KMS-11 (cell line): ENCODE results near the gene NACC1.

Experiments used
- H2AFZ ChIP-seq: fragments of 200-600 bp; sonication (generic); 2 replicates; pipeline ENCODE4 v1.6.1; 2016; ENCODE audit warnings: antibody characterized with exemption, mixed run types, low read depth
- H3K27ac ChIP-seq: fragments of 200-600 bp; sonication (generic); 2 replicates; pipeline ENCODE4 v1.6.1; 2016; ENCODE audit warnings: mild to moderate bottlenecking, mixed run types
- H3K27me3 ChIP-seq: fragments of 200-600 bp; sonication (generic); 2 replicates; pipeline ENCODE4 v1.6.1; 2017; ENCODE audit warnings: mild to moderate bottlenecking, low read depth, mixed run types, moderate library complexity; ENCODE audit not compliant: insufficient read depth
- H3K36me3 ChIP-seq: fragments of 200-600 bp; sonication (generic); 2 replicates; pipeline ENCODE4 v1.6.1; 2017; ENCODE audit warnings: mild to moderate bottlenecking, mixed run types; ENCODE audit not compliant: insufficient read depth
- H3K4me1 ChIP-seq: fragments of 200-600 bp; sonication (generic); 2 replicates; pipeline ENCODE4 v1.6.1; 2016; ENCODE audit warnings: mild to moderate bottlenecking, low read depth, mixed run types; ENCODE audit not compliant: poor library complexity, severe bottlenecking
- H3K4me2 ChIP-seq: fragments of 200-600 bp; sonication (generic); 2 replicates; pipeline ENCODE4 v1.7.0; 2016; ENCODE audit warnings: mild to moderate bottlenecking, mixed run types
- H3K4me3 ChIP-seq: fragments of 200-600 bp; sonication (generic); IDR thresholded peaks from 2 replicates; pipeline ENCODE4 v1.6.1; 2017; ENCODE audit warnings: low read depth, low read length, mixed read lengths; ENCODE audit not compliant: insufficient read depth
- H3K79me2 ChIP-seq: fragments of 200-600 bp; sonication (generic); 2 replicates; pipeline ENCODE4 v1.6.1; 2016; ENCODE audit warnings: low read depth, mixed run types; ENCODE audit not compliant: insufficient read depth
- H3K9ac ChIP-seq: fragments of 200-600 bp; sonication (generic); 2 replicates; pipeline ENCODE4 v1.6.1; 2016; ENCODE audit warnings: mild to moderate bottlenecking, mixed run types
- H4K20me1 ChIP-seq: fragments of 200-600 bp; sonication (generic); 2 replicates; pipeline ENCODE4 v1.6.1; 2016; ENCODE audit warnings: mild to moderate bottlenecking, mixed run types; ENCODE audit not compliant: insufficient read depth
- TF ChIP-seq, protein P1 (sequence below): fragments of 200-600 bp; sonication (generic); conservative IDR thresholded peaks from 2 replicates; pipeline ENCODE4 v1.6.1; 2017; ENCODE audit warnings: low read depth, mild to moderate bottlenecking, antibody characterized with exemption, low read length, moderate library complexity, mixed read lengths

NACC1 gene

DNA sequence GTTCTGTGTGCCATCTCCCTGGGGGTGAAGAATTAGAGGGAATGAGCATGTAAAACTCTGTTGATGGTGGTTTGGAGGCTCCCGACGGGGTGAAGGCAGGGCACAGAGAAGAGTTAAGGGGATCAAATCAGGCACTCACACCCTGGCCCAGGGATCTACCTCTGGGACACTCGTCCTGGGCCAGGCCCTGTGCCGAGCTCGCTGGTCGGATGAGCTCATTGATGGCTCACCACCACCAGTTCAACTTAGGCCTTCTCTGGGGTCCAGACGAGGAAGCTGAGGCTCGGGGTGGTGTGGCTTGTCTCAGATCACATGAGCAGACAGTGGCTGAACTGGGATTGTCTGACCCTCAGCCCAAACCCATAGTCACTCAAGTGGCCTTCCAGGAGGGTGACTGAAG is 1.6 kb downstream of the NACC1 start:
- Histone ChIP-seq H3K27me3 (no peaks in the 10 kb centered on the region), H3K9ac (peak overlapping the region; percentile 86; the same call in 1 of the 2 replicates), H3K36me3 (no peaks in the 10 kb centered on the region; the same call in 1 of the 2 replicates), H3K79me2 (peaks cover 77% of the 10 kb centered on the region), H3K4me1 (peaks cover 15% of the 10 kb centered on the region), H3K4me3 (no peak overlapping the region), H2AFZ (no peak overlapping the region), H3K27ac (no peak overlapping the region), H4K20me1 (peaks cover 4% of the 10 kb centered on the region; the same call in 1 of the 2 replicates), H3K4me2 (peak overlapping the region; percentile 73)
- TF ChIP-seq, protein P1, sequence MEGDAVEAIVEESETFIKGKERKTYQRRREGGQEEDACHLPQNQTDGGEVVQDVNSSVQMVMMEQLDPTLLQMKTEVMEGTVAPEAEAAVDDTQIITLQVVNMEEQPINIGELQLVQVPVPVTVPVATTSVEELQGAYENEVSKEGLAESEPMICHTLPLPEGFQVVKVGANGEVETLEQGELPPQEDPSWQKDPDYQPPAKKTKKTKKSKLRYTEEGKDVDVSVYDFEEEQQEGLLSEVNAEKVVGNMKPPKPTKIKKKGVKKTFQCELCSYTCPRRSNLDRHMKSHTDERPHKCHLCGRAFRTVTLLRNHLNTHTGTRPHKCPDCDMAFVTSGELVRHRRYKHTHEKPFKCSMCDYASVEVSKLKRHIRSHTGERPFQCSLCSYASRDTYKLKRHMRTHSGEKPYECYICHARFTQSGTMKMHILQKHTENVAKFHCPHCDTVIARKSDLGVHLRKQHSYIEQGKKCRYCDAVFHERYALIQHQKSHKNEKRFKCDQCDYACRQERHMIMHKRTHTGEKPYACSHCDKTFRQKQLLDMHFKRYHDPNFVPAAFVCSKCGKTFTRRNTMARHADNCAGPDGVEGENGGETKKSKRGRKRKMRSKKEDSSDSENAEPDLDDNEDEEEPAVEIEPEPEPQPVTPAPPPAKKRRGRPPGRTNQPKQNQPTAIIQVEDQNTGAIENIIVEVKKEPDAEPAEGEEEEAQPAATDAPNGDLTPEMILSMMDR = no peak

DNA sequence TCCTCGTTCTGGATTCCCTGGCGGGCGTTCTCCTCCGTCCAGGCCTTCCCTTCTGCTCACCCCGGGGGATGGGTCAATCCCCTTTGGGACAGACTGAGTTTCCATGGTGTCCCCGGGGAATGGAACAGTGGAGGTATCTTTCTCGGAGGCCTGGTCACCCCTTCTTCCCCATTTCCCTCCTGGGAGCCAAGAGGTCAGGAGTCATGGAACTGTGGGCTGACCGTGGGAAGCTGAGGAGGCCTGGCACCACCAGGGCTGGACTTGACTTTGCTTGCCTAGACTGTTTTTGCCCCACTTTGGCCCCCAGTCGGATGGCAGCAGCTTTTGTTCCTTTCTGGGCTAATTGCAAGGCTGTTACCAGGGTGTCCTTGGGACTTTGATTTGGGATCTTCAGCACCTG is 2.0 kb downstream of the NACC1 start:
- no peak overlapping the region for H3K4me3 ChIP-seq
- H3K9ac ChIP-seq = no peak overlapping the region
- TF ChIP-seq, protein P1 = no peak
- H3K36me3 ChIP-seq = no peaks in the 10 kb centered on the region; the same call in 1 of the 2 replicates
- peaks cover 81% of the 10 kb centered on the region for H3K79me2 ChIP-seq
- no peak overlapping the region for H3K27ac ChIP-seq
- H4K20me1 ChIP-seq = peaks cover 4% of the 10 kb centered on the region; the same call in 1 of the 2 replicates
- no peak overlapping the region for H2AFZ ChIP-seq
- H3K4me1 ChIP-seq = peaks cover 12% of the 10 kb centered on the region
- no peak overlapping the region for H3K4me2 ChIP-seq
- no peaks in the 10 kb centered on the region for H3K27me3 ChIP-seq

DNA sequence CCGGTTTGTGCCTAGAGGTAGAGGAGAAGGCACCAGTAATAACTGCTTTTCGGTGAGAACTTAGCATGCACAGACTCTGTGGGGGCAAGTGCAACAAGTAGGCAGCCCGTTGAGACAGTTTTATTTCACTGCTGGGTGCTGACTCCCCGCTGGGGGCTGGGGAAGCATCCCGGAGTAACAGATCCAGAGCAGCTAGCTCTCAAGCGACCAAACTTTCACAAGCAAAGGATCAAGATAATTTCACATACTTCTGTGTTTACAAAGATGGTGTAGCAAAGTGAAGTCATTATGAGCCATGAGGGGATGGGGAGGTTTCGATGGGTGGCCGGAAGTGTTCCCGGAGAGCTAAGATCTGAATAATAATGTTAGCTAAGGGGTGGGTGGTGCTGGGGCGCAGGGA is 2.8 kb downstream of the NACC1 start:
- Histone ChIP-seq H4K20me1 (peaks cover 4% of the 10 kb centered on the region; the same call in 1 of the 2 replicates), H3K27ac (no peak overlapping the region), H3K79me2 (peaks cover 80% of the 10 kb centered on the region), H3K27me3 (no peaks in the 10 kb centered on the region), H2AFZ (no peak overlapping the region), H3K36me3 (no peaks in the 10 kb centered on the region; the same call in 1 of the 2 replicates), H3K9ac (no peak overlapping the region), H3K4me3 (no peak overlapping the region), H3K4me1 (peaks cover 7% of the 10 kb centered on the region), H3K4me2 (no peak overlapping the region)
- TF ChIP-seq, protein P1 = no peak

DNA sequence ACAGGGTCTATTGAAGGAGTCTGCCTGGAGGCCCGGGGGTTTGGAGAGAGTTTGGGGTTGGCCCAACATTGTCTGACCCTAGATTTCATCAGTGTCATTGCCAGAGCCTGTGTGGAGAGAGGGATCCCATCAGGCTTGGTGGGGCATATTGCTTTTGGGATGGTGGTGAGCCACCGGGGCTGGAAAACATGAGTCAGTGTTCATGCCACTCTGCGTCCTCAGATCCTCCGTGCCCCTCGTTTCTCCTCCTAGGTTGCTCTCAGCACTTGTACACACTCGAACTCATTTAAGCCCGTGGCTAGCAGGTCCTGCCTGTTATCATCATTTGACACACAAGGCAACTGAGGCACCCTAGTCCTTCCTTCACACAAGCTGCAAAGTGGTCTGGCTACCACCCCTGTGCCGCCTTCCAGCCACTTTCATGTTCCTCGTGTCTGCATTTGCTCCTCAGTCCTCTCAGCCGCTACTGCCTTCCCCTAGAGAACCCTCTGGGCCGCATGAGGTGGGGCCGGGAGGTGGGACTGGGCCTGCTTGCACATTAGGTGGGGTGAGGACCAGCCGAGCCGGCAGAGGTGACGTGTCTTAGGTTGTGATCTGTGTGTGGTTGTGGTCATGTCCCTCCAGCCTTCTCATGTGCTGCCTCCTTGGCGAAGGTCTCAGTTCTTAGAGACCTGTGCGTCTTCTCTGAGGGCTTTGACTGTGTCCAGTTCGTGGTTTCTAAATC is 3.6 kb downstream of the NACC1 start:
- no peak overlapping the region for H3K9ac ChIP-seq
- no peak overlapping the region for H3K4me3 ChIP-seq
- H2AFZ ChIP-seq = no peak overlapping the region
- H3K27me3 ChIP-seq = no peaks in the 10 kb centered on the region
- no peak overlapping the region for H3K27ac ChIP-seq
- H3K36me3 ChIP-seq = no peaks in the 10 kb centered on the region; the same call in 1 of the 2 replicates
- TF ChIP-seq, protein P1 = no peak
- peaks cover 7% of the 10 kb centered on the region for H3K4me1 ChIP-seq
- H3K4me2 ChIP-seq = no peak overlapping the region
- peaks cover 4% of the 10 kb centered on the region; the same call in 1 of the 2 replicates for H4K20me1 ChIP-seq
- peaks cover 81% of the 10 kb centered on the region for H3K79me2 ChIP-seq
